Measurements from ENCODE around the gene DTNA. TPM values are rescaled to one million over a fixed set of nuclear protein-coding genes. Genes with fewer than 3 reads are reported as not detected.

DTNA gene
- total and polyA plus RNA-seq, 2 donors from 2014 or later = 6.2 to 22.3 TPM

- FAIRE-seq (no peak), DNase-seq (no peak)
- no peak overlapping the region for H3K9ac ChIP-seq (ENCODE audit: low read length in 3 of 3)
- peaks cover 0 to 6% (median 0%) of the 10 kb centered on the region in 3 donors for H3K4me1 ChIP-seq (ENCODE audit: control insufficient read depth in 2 of 3, insufficient read depth in 2 of 3, low read depth in 1 of 3, low read length in 3 of 3)
- H3K27me3 ChIP-seq (ENCODE audit: control insufficient read depth, insufficient read depth, low read length) = no peaks in the 10 kb centered on the region
- TF ChIP-seq, protein P1, sequence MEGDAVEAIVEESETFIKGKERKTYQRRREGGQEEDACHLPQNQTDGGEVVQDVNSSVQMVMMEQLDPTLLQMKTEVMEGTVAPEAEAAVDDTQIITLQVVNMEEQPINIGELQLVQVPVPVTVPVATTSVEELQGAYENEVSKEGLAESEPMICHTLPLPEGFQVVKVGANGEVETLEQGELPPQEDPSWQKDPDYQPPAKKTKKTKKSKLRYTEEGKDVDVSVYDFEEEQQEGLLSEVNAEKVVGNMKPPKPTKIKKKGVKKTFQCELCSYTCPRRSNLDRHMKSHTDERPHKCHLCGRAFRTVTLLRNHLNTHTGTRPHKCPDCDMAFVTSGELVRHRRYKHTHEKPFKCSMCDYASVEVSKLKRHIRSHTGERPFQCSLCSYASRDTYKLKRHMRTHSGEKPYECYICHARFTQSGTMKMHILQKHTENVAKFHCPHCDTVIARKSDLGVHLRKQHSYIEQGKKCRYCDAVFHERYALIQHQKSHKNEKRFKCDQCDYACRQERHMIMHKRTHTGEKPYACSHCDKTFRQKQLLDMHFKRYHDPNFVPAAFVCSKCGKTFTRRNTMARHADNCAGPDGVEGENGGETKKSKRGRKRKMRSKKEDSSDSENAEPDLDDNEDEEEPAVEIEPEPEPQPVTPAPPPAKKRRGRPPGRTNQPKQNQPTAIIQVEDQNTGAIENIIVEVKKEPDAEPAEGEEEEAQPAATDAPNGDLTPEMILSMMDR (IDR thresholded peaks at IDR 0.05; ENCODE audit: borderline replicate concordance, extremely low read depth, insufficient read depth) = no peak
- H3K4me3 ChIP-seq (ENCODE audit: low read length in 3 of 3) = no peak overlapping the region
- H3K9me3 ChIP-seq (ENCODE audit: control insufficient read depth in 2 of 3, insufficient read depth in 1 of 3, low read length in 3 of 3) = no peaks in the 10 kb centered on the region
- H3K36me3 ChIP-seq (ENCODE audit: control insufficient read depth in 2 of 3, insufficient read depth in 3 of 3, low read length in 3 of 3) = no peaks in the 10 kb centered on the region
- intact Hi-C loops (cut with DNase I) = no loop called here
- H3K27ac ChIP-seq (ENCODE audit: low read depth in 2 of 2, low read length in 2 of 2) = no peak overlapping the region
Measured at GRCh38 chr18:34773378-34773777, 63.3 kb downstream of the DTNA start.

DNA sequence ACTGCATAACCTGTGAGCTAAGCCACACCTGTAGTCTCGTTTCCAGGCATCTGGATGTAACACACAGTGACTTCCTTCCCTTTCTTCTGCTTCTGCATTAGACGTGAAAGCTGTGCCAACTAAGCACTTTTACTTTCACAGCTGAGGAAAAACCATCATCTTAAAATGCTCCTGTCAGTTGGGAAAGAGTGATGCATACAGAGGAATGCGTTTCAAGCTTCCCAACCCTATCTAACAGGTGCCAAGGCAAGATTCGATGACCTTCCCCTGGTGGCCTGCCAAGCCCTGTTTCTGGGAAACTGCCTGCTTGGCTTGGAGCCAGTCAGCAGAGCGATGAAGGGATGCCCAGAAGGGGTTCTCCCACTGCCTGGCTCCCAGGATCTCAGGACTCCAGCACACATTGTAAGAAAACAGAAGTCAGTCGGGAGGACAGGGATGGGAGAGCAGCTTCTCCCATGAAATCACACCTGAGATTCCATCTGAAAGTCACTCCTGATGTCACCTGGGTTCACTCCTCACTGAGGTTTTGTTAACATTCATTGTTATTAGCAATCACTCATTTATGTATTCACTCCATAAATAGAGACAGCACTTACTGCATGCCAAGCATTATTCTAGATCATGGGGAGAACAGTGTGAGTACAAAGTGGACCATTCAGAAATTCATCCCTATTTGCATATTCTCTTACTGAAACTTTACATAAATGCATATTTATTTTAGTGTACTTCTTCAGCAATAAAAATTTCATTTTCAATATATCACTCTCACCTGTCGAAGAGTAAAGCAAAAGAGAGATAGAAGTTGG lies 64.1 kb downstream of the DTNA start:
- intact Hi-C loops (cut with DNase I) = no loop called here
- DNase-seq = peak in 4 of 5 donors; percentile 23 to 81 (median 52)
- no peak overlapping the region for H3K9ac ChIP-seq (ENCODE audit: low read length in 3 of 3)
- TF ChIP-seq, protein P1 (IDR thresholded peaks at IDR 0.05; ENCODE audit: borderline replicate concordance, extremely low read depth, insufficient read depth) = no peak
- no peak for FAIRE-seq
- no peak overlapping the region for H3K27ac ChIP-seq (ENCODE audit: low read depth in 2 of 2, low read length in 2 of 2)
- H3K4me3 ChIP-seq (ENCODE audit: low read length in 3 of 3) = no peak overlapping the region
- H3K4me1 ChIP-seq (ENCODE audit: control insufficient read depth in 2 of 3, insufficient read depth in 2 of 3, low read depth in 1 of 3, low read length in 3 of 3) = peaks cover 0 to 6% (median 0%) of the 10 kb centered on the region in 3 donors
- no peaks in the 10 kb centered on the region for H3K27me3 ChIP-seq (ENCODE audit: control insufficient read depth, insufficient read depth, low read length)
- no peaks in the 10 kb centered on the region for H3K36me3 ChIP-seq (ENCODE audit: control insufficient read depth in 2 of 3, insufficient read depth in 3 of 3, low read length in 3 of 3)
- H3K9me3 ChIP-seq (ENCODE audit: control insufficient read depth in 2 of 3, insufficient read depth in 1 of 3, low read length in 3 of 3) = no peaks in the 10 kb centered on the region

DNA sequence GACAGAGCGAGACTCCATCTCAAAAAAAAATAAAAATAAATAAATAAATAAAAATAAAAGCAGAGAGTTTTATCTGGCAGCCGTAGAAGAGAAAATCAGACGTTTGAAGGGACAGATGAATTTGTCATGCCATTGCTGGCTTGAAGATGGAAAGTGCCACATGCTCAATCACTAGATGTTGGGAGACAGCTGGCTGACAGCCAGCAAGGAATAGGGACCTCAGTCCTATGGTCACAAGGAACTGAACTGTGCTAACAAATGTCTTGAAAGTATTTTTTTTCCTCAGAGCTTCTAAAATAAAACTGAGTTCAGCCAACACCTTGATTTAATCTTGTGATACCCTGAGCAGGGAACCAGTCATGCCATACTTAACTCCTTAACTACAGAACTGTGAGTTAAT lies 65.4 kb downstream of the DTNA start:
- Histone ChIP-seq H3K4me3 (ENCODE audit: low read length in 3 of 3) (no peak overlapping the region), H3K27ac (ENCODE audit: low read depth in 2 of 2, low read length in 2 of 2) (no peak overlapping the region), H3K9ac (ENCODE audit: low read length in 3 of 3) (no peak overlapping the region), H3K36me3 (ENCODE audit: control insufficient read depth in 2 of 3, insufficient read depth in 3 of 3, low read length in 3 of 3) (no peaks in the 10 kb centered on the region), H3K27me3 (ENCODE audit: control insufficient read depth, insufficient read depth, low read length) (no peaks in the 10 kb centered on the region), H3K9me3 (ENCODE audit: control insufficient read depth in 2 of 3, insufficient read depth in 1 of 3, low read length in 3 of 3) (no peaks in the 10 kb centered on the region), H3K4me1 (ENCODE audit: control insufficient read depth in 2 of 3, insufficient read depth in 2 of 3, low read depth in 1 of 3, low read length in 3 of 3) (peaks cover 0 to 6% (median 0%) of the 10 kb centered on the region in 3 donors)
- DNase-seq (peak in 1 of 5 donors; percentile 11), FAIRE-seq (no peak)
- TF ChIP-seq, protein P1 (IDR thresholded peaks at IDR 0.05; ENCODE audit: borderline replicate concordance, extremely low read depth, insufficient read depth) = no peak
- intact Hi-C loops (cut with DNase I) = no loop called here
